ENCODE results near the gene BRAT1.

BRAT1 gene

GRCh38 chr7:2559283-2559950, 4.1 kb upstream of the BRAT1 start:
- peak; percentile 32 for DNase-seq

- DNase-seq, result peak; percentile 93
Measured at GRCh38 chr7:2558629-2559282, 3.4 kb upstream of the BRAT1 start, which contains the start of gene IQCE. Gene IQCE (plus strand): TSS chr7:2558979. CDS start chr7:2559182, 203 bp downstream.

- DNase-seq, result no peak
Measured at GRCh38 chr7:2554661-2555111, 638 bp downstream of the BRAT1 start.

DNA sequence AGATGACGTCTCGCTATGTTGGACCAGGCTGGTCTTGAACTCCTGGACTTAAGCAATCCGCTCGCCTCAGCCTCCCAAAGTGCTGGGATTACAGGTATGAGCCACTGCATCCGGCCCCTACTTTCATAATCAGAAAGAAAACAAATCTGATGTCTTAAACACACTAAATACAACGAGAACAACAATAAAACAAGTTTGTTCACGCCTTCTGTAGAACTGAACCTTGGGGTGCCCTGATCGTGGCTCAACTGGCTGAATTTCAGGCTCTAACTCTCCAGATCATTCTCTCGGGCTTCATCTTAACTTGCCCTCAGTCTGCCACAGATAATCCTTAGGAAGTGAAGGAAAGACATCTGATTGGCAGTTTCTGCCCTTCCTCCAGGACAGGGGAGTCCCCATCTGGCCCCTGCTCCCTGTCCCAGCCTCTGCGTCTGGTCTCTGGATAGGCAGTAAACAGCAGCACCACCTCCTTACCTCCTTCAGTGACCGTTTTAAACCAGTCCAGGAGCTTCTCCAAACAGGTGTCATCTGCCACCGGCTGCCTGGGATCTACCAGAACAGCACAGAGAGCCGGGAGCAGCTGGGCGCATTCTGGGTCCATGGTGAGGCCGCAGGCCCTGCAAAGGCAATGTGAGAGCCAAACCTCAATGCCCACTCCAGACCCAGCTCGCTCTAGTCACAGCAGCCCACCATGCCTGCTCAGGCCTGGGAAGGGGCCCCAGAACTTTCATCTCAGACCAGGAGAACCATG, 1.3 kb downstream of the BRAT1 start:
- DNase-seq, result no peak

- no peak for DNase-seq
Measured at GRCh38 chr7:2553108-2553507, 2.2 kb downstream of the BRAT1 start.

GRCh38 chr7:2551418-2551817, 3.9 kb downstream of the BRAT1 start:
- DNase-seq, result no peak

GRCh38 chr7:2546776-2547586, 8.3 kb downstream of the BRAT1 start:
- DNase-seq, result no peak

DNA sequence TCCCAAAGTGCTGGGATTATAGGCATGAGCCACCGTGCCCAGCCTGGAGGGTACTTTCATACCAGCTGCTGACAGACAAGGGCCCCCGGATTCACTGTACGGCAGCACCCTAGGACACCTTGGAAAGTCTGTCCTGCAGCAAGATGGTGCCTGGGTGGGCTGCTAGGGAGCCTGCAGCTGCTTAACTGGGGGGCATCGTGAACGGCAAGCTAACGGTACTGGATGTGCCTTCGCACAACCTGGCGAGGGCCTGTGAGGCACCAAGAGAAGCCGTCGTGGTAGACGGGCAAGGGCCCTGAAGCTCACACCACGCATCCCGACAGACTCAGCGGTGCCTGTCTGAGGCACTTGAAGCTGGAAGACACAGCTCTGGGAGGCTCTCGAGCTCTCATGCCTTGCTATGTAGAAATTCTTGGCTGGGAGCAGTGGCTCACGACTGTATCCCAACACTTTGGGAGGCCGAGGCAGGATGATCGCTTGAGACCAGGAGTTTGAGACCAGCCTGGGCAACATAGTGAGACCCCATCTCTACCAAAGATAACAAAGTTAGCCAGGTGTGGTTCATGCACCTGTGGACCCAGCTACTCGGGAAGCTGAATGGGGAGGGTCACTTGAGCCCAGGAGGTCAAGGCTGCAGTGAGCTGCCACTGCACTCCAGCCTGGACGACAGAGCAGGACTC, 9.4 kb downstream of the BRAT1 start:
- DNase-seq, result no peak

DNA sequence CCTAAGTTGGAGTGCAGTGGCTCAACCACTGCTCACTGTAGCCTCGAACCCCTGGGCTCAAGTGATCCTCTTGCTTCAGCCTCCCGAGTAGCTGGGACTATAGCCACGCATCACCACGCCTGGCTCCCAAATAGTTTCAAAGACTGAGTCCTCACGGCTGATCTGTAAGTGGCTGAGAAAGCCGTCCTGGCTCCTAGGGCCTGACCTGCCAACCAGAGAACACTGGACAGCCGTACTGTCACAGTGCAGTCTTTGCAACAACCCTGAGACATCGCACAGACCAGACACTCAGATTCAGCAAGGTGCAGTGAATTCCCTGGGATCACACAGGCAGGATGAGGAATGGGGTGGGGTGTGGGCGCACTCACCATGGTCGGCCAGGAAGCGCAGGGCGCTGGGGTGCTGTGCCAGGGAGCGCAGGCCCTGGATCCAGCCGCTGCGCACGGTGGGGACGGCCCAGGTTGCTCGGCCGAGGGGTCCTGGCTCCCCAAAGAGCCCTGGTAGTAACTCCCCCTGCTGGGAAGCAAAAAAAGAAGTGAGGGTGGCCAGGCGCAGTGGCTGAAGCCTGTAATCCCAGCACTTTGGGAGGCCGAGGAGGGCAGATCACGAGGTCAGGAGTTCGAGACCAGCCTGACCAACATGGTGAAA, 10.7 kb downstream of the BRAT1 start:
- DNase-seq, result no peak

- no peak for DNase-seq
Measured at GRCh38 chr7:2542916-2543871, 12.1 kb downstream of the BRAT1 start.

- DNase-seq, result no peak
Measured at GRCh38 chr7:2542011-2542915, 13.1 kb downstream of the BRAT1 start.

GRCh38 chr7:2541291-2542010, 13.9 kb downstream of the BRAT1 start:
- no peak for DNase-seq

DNA sequence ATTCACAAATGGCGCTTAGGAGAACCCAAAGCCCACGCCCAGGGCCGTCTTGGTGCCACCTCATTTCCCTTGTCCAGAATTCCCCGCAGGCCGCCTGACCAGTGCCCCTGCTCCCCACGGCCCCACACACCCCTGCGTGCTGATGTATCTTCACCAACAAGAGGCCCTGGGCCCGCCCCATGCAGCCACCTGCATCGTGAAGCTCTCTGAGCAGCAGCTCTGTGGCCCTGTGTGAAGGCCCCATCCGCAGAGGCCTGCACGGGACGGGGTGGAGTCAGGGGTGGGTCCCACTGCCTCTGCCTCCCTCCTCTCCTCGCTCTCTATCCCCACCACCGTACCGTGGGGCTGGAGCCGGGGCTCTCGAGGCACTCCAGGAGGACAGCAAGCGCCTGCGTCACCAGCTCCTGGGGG, 14.7 kb downstream of the BRAT1 start:
- no peak for DNase-seq

- no peak for DNase-seq
Measured at GRCh38 chr7:2540133-2540532, 15.2 kb downstream of the BRAT1 start.

DNA sequence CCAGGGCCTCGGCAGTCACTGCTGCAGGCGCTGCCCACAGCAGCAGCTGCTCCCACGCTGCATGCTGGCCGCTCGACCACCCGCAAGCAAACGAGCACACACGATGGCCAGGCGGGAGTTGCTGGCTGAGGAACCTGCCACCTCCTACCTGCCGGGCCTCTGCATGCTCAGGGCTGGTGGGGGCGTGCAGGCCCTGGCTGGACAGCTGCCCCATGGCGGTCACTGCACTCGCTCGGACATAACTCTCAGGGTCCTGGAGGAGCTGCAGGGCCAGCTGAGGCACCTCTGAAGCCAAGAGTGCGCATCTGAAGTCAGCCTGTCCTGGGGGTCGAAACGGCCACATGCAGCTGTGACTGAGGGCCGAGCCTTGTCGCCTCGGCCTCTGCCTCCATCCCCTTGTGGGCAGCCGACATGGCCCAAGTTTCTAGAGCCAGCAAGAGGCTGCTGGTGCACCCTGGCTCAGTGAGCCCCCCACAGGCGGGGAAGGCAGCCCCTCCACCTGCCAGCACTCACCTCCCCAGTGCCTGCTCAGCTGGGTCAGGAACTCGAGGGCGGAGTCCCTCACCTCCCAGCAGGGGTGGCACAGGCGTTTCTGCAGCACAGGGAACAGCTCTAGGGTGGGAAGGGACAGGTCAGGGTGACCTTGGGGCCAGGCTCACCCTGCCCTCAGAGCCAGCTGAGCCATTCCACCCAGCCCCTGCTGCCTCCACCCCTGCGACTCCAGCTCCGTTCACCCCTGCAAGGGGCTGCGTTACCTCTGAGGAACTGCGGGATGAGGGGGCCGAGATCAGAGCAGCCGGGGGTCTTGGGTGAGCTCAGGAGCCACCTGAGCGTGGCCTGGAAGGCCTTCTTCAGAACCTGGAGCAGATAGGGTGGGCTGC, 16.1 kb downstream of the BRAT1 start:
- no peak for DNase-seq

DNA sequence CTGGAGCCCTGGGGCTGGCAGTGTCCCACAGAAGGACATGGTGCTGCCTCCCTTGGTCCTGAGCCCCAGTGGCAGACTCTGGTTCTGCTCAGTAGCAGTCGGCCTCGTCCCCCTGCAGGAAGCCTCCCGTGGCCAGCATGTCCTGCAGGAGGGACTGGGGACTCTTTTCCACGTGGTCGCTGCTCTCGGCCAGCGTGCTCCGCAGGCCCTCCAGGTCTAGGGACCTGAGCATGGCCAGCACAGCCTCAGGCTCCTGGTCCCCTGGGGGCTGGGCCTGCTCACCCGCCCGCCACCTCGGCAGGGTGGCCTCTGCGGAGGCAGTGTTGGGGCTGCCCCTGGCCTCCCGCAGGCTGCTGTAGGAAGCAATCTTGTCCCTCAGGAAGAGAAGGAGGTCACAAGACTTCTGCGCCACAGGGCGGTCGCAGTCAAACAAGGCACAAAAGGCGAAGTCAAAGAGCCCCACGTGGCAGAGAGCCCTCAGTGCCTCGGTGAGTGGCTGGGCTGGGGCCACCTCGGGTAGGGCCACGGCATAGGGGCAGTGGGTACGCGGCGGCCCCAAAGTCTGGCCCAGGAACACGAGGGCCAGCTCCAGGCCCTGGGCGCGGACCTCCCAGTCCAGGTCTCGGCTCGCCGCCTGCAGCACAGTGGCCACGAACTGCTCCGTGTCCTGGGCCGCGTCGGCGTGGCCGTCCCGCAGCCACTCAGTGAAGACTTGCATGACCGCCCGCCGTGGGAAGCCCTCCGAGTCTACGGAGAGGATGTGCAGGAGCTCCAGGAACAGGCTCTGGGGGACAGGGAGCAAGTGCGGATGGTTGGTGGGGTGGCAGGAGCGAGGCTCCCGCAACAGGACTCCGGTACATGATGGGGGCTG, 17.1 kb downstream of the BRAT1 start:
- DNase-seq, result no peak

All from activated naive CD4-positive, alpha-beta T cell treated with Interleukin-2 at 50 U/mL for 16 hours (primary cell).